ENCODE results near the gene RNF222.

The RNF222 gene

GRCh38 chr17:8397636-8398035 is at the start of gene RNF222:
Gene RNF222, minus strand, starts transcription at chr17:8397827. Its CDS starts 4,366 bp downstream, at chr17:8393461.
- no peak for DNase-seq (ENCODE audit: low read depth in 4 of 4, low spot score in 1 of 4)

- no peak for DNase-seq (ENCODE audit: low read depth in 4 of 4, low spot score in 1 of 4)
These were observed 47.9 kb upstream of the RNF222 start for GRCh38 chr17:8445536-8445935.

GRCh38 chr17:8444494-8444893 is 46.9 kb upstream of the RNF222 start:
- DNase-seq (ENCODE audit: low read depth in 4 of 4, low spot score in 1 of 4): no peak

DNA sequence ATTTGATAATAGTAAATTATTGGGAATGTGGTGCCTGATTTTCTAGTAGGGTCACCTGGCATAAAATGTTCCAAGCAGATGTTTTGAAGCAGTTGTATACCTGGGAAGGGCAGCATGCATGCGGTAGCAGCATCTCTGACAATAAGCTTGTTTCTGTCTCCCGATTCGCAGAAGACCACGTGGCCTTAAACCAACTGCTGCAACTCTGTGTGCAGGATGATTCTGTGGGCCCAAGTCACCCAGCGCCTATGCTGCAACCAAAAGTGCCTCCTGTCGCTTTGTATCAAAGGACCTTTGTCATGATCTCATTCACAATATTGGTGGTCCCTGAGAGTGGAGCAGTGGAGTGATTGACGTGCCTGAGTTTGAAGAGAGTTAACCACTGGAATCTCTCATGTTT is 46.1 kb upstream of the RNF222 start:
- no peak for DNase-seq (ENCODE audit: low read depth in 4 of 4, low spot score in 1 of 4)

- no peak for DNase-seq (ENCODE audit: low read depth in 4 of 4, low spot score in 1 of 4)
These were observed 44.7 kb upstream of the RNF222 start for GRCh38 chr17:8442310-8442709.

DNA sequence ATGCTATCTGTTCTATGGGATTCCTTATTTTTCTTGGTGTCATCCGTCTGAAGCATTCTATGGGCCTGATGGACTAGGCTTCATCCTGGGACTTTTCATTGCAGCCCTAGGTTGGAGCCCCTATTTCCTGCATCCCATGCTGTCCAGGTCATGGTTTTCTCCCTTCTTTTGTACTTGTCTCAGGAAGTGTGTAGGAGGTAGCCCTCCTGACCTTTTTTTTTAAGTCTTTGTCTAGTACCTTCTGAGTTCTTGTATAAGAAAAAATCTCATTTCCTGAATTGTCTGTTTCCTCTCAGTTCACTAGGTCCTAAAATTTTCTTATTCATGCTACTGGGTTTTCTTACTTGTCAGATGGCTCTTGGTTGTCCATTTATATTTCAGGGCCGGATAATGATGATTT is 44.1 kb upstream of the RNF222 start:
- DNase-seq (ENCODE audit: low read depth in 4 of 4, low spot score in 1 of 4): no peak

DNA sequence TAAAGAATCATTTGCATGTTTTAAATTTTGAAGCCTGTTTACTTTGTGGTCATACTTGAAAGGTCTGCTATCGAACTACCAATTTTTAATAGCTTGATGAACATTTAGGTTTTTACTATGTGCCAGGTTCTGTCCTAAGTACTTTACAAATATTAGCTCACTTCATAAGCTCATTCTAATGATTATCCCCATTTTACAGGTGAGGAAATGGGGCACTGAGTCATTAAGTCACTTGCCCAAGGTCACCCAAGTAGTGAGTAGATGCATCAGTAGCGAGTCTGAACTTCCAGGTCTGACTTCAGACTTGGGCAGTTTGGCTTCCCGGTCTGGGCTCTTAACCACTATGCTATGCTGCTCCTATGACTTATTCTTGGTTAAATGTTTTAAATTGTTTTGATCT is 42.1 kb upstream of the RNF222 start:
- DNase-seq (ENCODE audit: low read depth in 4 of 4, low spot score in 1 of 4): no peak

DNA sequence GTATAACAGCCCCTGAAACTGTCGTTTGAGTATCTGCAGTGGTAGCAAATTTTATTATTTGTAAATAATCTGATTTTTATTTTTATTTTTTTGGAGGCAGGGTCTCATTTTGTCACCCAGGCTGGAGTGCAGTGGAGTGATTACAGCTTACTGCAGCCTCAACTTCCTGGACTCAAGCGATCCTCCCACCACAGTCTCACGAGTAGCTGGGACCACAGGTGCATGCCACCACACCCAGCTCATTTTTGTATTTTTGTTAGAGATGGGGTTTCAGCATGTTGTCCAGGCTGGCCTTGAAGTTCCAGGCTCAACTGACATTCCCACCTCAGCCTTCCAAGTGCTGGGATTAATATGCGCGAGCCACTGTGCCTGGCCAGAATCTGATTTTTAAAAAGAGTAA is 40.8 kb upstream of the RNF222 start:
- DNase-seq (ENCODE audit: low read depth in 4 of 4, low spot score in 1 of 4): no peak

- DNase-seq (ENCODE audit: low read depth in 4 of 4, low spot score in 1 of 4): no peak
These were observed 39.2 kb upstream of the RNF222 start for GRCh38 chr17:8436844-8437171.

DNA sequence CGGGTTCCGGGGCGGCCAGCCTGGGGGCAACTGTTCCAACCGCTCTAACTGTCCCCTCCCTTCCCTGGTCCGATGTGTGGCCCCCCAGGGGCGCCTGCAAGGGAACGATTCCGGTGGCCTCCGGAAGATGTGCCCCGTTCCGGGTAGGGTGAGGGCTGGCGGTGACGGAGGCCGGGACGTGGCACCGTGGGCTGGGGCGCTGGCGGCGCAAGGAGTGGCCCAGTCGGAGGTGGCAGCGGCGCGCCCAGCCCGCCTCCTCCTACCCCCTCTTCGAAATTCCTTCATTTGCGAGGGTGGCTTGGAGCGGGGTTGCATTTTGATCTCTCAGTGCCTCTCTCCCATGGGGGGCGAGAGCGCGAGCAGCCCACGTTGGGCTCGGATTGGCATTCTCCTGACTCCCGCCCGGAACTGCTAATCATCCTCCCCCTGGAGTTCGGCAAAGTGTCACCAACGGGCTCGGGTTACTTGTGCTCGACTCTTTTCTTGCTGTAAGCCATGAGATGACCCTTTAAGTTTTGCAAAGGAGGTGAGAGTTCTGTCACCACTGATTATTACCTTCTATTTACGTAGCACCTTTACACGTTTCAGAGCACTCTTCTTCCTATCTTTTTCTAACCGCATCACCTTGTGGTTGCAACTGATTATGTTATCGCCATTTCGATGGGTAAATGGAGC is 38.7 kb upstream of the RNF222 start:
- DNase-seq (ENCODE audit: low read depth in 4 of 4, low spot score in 1 of 4): peak in 3 of 4 experiments; percentile 30 to 49 (median 43)

DNA sequence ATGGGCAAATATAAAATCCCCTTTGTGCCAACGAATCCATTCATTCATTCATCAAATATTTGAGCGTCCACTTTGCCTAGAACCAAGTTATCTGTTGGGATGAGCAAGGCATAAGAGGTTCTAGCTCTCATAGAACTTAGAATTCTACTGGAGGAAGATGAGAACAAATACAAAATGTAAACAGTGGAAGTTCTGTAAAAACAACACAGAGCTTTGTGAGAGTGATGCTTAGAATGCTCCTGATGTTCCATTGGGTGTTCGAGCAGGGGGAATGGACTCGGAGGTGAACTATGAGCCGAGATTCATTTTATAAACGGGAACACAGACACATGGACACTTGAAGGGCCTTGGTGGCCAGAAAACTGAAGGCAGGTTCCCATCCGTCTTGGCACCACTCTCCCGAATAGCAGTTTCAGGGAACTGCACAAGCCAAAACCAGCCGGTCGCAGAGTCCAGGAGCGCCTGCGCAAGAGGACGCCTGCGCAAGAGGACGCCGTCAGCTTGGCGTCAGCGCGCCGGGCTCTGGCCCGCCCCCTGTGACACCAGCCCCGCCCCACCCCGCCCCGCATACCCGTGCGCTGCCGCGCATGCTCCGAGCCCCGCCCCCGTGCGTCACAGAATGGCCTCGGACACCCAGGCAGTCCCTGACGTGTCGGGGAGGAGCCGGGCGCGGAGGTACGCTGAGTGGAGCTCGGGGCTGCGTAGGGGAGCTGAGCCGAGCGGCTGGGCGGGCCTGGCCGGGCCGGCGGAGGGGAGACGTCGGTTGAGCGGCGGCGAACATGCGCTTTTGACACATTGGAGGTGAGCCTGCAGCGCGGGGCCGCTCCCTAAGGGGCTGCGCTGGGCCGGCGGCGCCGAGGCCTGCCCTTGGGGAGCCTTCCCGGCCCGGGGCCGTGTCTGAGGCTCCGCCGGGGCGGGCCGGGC is 37.9 kb upstream of the RNF222 start, which contains the start of gene NDEL1:
NDEL1 (plus strand) TSS at position 640 of the 924 bp plus-strand sequence. CDS start 8,388 bp downstream, outside the sequence.
- peak; percentile 97 to 99 (median 99) for DNase-seq (ENCODE audit: low read depth in 4 of 4, low spot score in 1 of 4)

- no peak for DNase-seq (ENCODE audit: low read depth in 4 of 4, low spot score in 1 of 4)
These were observed 33.3 kb upstream of the RNF222 start for GRCh38 chr17:8430966-8431365.

DNA sequence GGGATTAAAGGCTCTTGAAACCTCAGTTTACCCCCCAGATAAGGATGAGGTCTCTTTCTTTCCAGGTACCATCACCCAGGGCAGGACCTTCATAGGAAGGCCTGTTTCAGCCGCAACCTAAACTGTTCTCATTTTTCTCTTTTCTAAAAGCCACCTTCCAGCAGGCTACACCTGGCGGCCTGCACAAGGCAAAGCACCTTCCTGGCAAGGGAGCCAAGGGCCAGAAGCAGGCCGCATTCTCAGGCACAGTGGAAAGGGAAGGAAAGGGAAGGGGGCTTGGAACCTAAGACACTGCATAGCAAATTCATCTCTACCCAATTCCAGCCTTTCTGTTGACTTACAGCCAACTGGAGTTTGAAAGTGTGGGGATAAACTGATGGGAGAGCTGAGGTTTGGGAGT is 29.2 kb upstream of the RNF222 start:
- no peak for DNase-seq (ENCODE audit: low read depth in 4 of 4, low spot score in 1 of 4)

DNA sequence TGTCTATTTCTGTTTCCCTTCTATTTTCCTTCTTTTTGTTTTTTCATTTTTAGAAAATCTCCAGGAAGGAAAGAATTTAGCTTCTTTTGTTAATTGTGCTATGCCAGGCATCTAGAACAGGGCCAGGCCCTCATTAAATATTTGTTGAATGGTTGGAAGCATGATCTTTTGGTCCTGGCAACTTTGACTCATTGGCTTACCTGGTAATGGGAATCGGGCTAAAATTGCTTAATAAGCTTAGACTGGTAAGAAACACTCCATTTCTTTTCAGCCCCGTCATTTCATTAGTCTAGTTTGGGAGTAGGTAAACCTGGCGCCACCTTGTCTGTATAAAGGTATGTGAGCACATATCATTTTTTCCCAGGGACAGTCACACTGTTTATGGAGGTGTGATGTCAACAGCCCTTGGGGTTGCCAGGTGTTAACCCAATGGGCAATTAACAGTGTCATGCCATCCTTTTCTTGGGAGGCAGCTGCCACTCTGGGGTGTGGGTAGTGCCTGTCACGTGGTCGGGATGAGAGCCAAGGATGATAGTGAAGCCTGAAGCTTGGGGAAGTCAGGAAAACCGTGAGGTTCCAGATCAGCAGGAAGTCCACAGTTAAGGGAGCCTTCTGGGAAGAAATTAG is 28.6 kb upstream of the RNF222 start:
- no peak for DNase-seq (ENCODE audit: low read depth in 4 of 4, low spot score in 1 of 4)

GRCh38 chr17:8421571-8421970 is 23.9 kb upstream of the RNF222 start:
- DNase-seq (ENCODE audit: low read depth in 4 of 4, low spot score in 1 of 4): no peak

GRCh38 chr17:8420041-8420934 is 22.7 kb upstream of the RNF222 start:
- DNase-seq (ENCODE audit: low read depth in 4 of 4, low spot score in 1 of 4): no peak

DNA sequence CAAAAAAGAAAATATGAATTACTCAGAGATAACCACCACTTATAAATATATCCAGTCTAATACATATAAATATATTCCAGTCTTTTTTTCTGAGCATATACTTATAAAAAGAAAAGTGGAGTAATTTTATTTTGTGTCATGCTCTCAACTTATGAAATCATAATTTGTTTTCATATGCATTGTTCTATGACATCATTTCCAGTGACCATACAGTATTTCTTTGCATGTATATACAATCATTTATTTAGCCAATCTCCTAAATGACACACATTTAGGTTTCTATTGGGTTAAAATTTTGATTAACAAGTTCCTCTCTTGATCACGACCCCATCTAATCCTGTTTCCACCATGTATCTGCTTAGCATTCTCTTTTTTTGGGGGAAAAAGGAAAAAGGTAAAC is 21.7 kb upstream of the RNF222 start:
- DNase-seq (ENCODE audit: low read depth in 4 of 4, low spot score in 1 of 4): no peak

DNA sequence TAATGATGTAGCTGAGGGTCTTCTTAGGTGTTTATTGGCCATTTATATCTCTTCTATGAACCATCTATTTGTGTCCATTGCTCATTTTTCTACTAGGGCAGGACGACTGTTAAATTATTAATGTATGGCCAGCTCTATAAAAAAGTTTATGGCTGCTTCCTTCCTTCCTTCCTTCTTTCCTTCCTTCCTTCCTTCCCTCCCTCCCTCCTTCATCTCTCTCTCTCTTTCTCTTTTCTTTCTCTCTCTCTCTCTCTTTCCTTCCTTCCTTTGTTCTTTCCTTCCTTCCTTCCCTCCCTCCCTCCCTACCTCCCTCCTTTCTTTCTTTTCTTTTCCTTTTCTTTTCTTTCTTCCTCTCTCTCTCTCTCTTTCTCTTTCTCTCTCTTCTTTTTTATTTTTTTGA is 20.8 kb upstream of the RNF222 start:
- no peak for DNase-seq (ENCODE audit: low read depth in 4 of 4, low spot score in 1 of 4)

GRCh38 chr17:8417806-8418205 is 20.2 kb upstream of the RNF222 start:
- DNase-seq (ENCODE audit: low read depth in 4 of 4, low spot score in 1 of 4): no peak

DNA sequence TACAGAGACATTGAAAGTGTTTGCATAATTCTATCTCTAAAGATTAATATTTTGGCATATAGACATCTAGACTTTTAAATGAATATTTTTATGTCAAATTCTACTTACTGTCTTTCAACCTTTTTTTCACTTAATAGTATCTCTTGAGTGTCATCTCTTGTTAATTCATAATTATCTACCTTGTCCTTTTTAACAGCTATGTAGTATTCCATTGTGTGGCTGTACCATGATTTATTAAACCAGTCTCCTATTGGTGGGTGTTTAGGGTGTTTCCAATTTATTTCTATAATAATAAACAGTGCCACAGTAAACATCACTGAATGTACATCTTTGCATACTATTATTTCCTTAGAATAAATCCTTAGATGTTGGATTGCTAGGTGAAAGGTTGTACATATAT is 16.3 kb upstream of the RNF222 start:
- DNase-seq (ENCODE audit: low read depth in 4 of 4, low spot score in 1 of 4): no peak

- DNase-seq (ENCODE audit: low read depth in 4 of 4, low spot score in 1 of 4): no peak
These were observed 15.7 kb upstream of the RNF222 start for GRCh38 chr17:8413328-8413727.

Measured in stimulated activated CD4-positive, alpha-beta T cell treated with anti-CD3 and anti-CD28 coated beads, Interleukin-1b, Interleukin-23, amount 100 ng/mL, for 24 hours (primary cell).